H9 (cell line): Measurements from ENCODE around the gene PDGFB. TPM values are rescaled to one million over a fixed set of nuclear protein-coding genes. Genes with fewer than 3 reads are reported as not detected.

Source experiments
- DNase-seq: peaks from one replicate; pipeline ENCODE4 v3.0.0-alpha.2; 2017
- H2AFZ ChIP-seq: one replicate; pipeline ENCODE4 v1.6.1; 2013; ENCODE audit warnings: mild to moderate bottlenecking, low read length, control low read depth, moderate library complexity
- H2AK5ac ChIP-seq: 2 replicates; pipeline ENCODE4 v1.6.1; 2013; ENCODE audit warnings: low read length, control low read depth, mixed read lengths; ENCODE audit not compliant: insufficient read length
- H2BK120ac ChIP-seq: one replicate; pipeline ENCODE4 v1.6.1; 2013; ENCODE audit warnings: low read depth, mild to moderate bottlenecking, low read length, control low read depth, inconsistent platforms; ENCODE audit not compliant: poor library complexity, severe bottlenecking
- H2BK12ac ChIP-seq: 2 replicates; pipeline ENCODE4 v1.6.1; 2013; ENCODE audit warnings: low read length, control low read depth, mixed read lengths, low read depth; ENCODE audit not compliant: insufficient read length
- H2BK15ac ChIP-seq: 2 replicates; pipeline ENCODE4 v1.6.1; 2013; ENCODE audit warnings: low read depth, low read length, control low read depth
- H2BK20ac ChIP-seq: one replicate; pipeline ENCODE4 v1.6.1; 2013; ENCODE audit warnings: low read depth, mild to moderate bottlenecking, low read length, control low read depth, inconsistent platforms; ENCODE audit not compliant: poor library complexity, severe bottlenecking
- H2BK5ac ChIP-seq: 2 replicates; pipeline ENCODE4 v1.6.1; 2013; ENCODE audit warnings: low read length, control low read depth, mixed read lengths; ENCODE audit not compliant: insufficient read length
- H3K14ac ChIP-seq: 2 replicates; pipeline ENCODE4 v1.6.1; 2013; ENCODE audit warnings: low read length, control low read depth; ENCODE audit not compliant: insufficient read depth
- H3K18ac ChIP-seq: 2 replicates; pipeline ENCODE4 v1.6.1; 2013; ENCODE audit warnings: low read depth, mild to moderate bottlenecking, mixed read lengths, low read length, control low read depth; ENCODE audit not compliant: insufficient read length
- H3K23ac ChIP-seq: 2 replicates; pipeline ENCODE4 v1.6.1; 2013; ENCODE audit warnings: low read length, control low read depth, mixed read lengths, low read depth; ENCODE audit not compliant: insufficient read length
- H3K23me2 ChIP-seq: 2 replicates; pipeline ENCODE4 v1.6.1; 2013; ENCODE audit warnings: low read depth, mild to moderate bottlenecking, mixed read lengths, low read length, control low read depth; ENCODE audit not compliant: insufficient read length, poor library complexity, severe bottlenecking
- H3K27ac ChIP-seq: 2 replicates; pipeline ENCODE4 v1.5.1; 2013; ENCODE audit warnings: low read length, control low read depth, mixed read lengths, low read depth; ENCODE audit not compliant: insufficient read length
- H3K27me3 ChIP-seq: 2 replicates; pipeline ENCODE4 v1.6.1; 2013; ENCODE audit warnings: low read length, control low read depth, inconsistent platforms; ENCODE audit not compliant: insufficient read depth
- H3K4ac ChIP-seq: 2 replicates; pipeline ENCODE4 v1.6.1; 2013; ENCODE audit warnings: low read depth, mild to moderate bottlenecking, control low read depth, inconsistent platforms, low read length, moderate library complexity
- H3K4me1 ChIP-seq: 2 replicates; pipeline ENCODE4 v1.6.1; 2013; ENCODE audit warnings: low read length, control low read depth, inconsistent platforms; ENCODE audit not compliant: insufficient read depth
- H3K4me2 ChIP-seq: 2 replicates; pipeline ENCODE4 v1.6.1; 2013; ENCODE audit warnings: low read length, control low read depth, mixed read lengths; ENCODE audit not compliant: insufficient read length, insufficient read depth
- H3K56ac ChIP-seq: 2 replicates; pipeline ENCODE4 v1.6.1; 2013; ENCODE audit warnings: low read depth, mild to moderate bottlenecking, mixed read lengths, low read length, control low read depth; ENCODE audit not compliant: insufficient read length
- H3K79me1 ChIP-seq: 2 replicates; pipeline ENCODE4 v1.6.1; 2013; ENCODE audit warnings: low read depth, mild to moderate bottlenecking, moderate library complexity, low read length, control low read depth, inconsistent platforms; ENCODE audit not compliant: insufficient read depth, poor library complexity, severe bottlenecking
- H3K79me2 ChIP-seq: 2 replicates; pipeline ENCODE4 v1.6.1; 2013; ENCODE audit warnings: low read length, control low read depth, inconsistent platforms; ENCODE audit not compliant: insufficient read depth
- H3K9ac ChIP-seq: 2 replicates; pipeline ENCODE4 v1.6.1; 2013; ENCODE audit warnings: low read length, control low read depth, mixed read lengths; ENCODE audit not compliant: insufficient read length; ENCODE audit errors: extremely low read depth
- H3K9me3 ChIP-seq: one replicate; pipeline ENCODE4 v1.6.1; 2013; ENCODE audit warnings: low read depth, low read length, inconsistent platforms; ENCODE audit not compliant: control insufficient read depth
- H3T11ph ChIP-seq: one replicate; pipeline ENCODE4 v1.6.1; 2013; ENCODE audit warnings: mild to moderate bottlenecking, low read length, control low read depth, inconsistent platforms
- H4K20me1 ChIP-seq: one replicate; pipeline ENCODE4 v1.6.1; 2013; ENCODE audit not compliant: control insufficient read depth, insufficient read length, insufficient read depth
- H4K5ac ChIP-seq: 2 replicates; pipeline ENCODE4 v1.6.1; 2013; ENCODE audit warnings: low read depth, mild to moderate bottlenecking, mixed read lengths, low read length, control low read depth; ENCODE audit not compliant: insufficient read length
- H4K8ac ChIP-seq: replicated peaks from 2 replicates; pipeline ENCODE4 v1.6.1; 2013; ENCODE audit warnings: low read length, control low read depth, mixed read lengths, low read depth; ENCODE audit not compliant: insufficient read length
- H4K91ac ChIP-seq: 2 replicates; pipeline ENCODE4 v1.6.1; 2013; ENCODE audit warnings: low read depth, mild to moderate bottlenecking, moderate library complexity, mixed read lengths, low read length, control low read depth; ENCODE audit not compliant: insufficient read length
- H3K27ac Mint-ChIP-seq, 3 experiments: 2 replicates in 2 of 3; 3 replicates in 1 of 3; pipeline ENCODE4 v1.8.0; 2020 to 2021; ENCODE audit warnings: mixed read lengths in 3 of 3, mild to moderate bottlenecking in 1 of 3, moderate library complexity in 1 of 3
- H3K27me3 Mint-ChIP-seq: 2 replicates; pipeline ENCODE4 v1.8.0; 2021; ENCODE audit warnings: low read depth, mild to moderate bottlenecking, moderate library complexity, mixed read lengths
- H3K36me3 Mint-ChIP-seq, 3 experiments: 2 replicates in 2 of 3; 3 replicates in 1 of 3; pipeline ENCODE4 v1.8.0; 2020 to 2021; ENCODE audit warnings: low read depth in 3 of 3, mixed read lengths in 3 of 3; ENCODE audit not compliant: insufficient read depth in 1 of 3
- H3K4me1 Mint-ChIP-seq, 2 experiments: 2 replicates each; pipeline ENCODE4 v1.8.0; 2020; ENCODE audit warnings: mixed read lengths in 2 of 2
- H3K4me3 Mint-ChIP-seq, 2 experiments: 2 replicates in 1 of 2; 3 replicates in 1 of 2; pipeline ENCODE4 v1.8.0; 2020 to 2021; ENCODE audit warnings: mild to moderate bottlenecking in 2 of 2, mixed read lengths in 2 of 2, moderate library complexity in 1 of 2
- H3K9me3 Mint-ChIP-seq, 2 experiments: 2 replicates in 1 of 2; 3 replicates in 1 of 2; pipeline ENCODE4 v1.8.0; 2020; ENCODE audit warnings: mild to moderate bottlenecking in 2 of 2, mixed read lengths in 2 of 2, moderate library complexity in 1 of 2
- WGBS: extraction: QIAGEN DNeasy Blood & Tissue Kit; methylation state at CpG from one replicate; pipeline ENCODE4 v1.1.7; 2013; ENCODE audit warnings: missing lambda C conversion rate, low lambda C conversion rate, mixed read lengths; ENCODE audit not compliant: insufficient read length; ENCODE audit errors: extremely low coverage; 5-methylcytosine and 5-hydroxymethylcytosine counted together
- total RNA-seq: library from RNA; stranded (reverse); gene quantifications from 2 replicates; pipeline ENCODE4 v1.2.1, GENCODE V29; 2021
- TF ChIP-seq, protein P1 (sequence below): fragments of 200-600 bp; sonication (generic); conservative IDR thresholded peaks from 3 replicates; pipeline ENCODE4 v1.8.0; 2021; ENCODE audit warnings: antibody characterized with exemption, mild to moderate bottlenecking

Gene PDGFB
- total RNA-seq, 1 experiment from 2014 or later = 6.1 TPM

DNA sequence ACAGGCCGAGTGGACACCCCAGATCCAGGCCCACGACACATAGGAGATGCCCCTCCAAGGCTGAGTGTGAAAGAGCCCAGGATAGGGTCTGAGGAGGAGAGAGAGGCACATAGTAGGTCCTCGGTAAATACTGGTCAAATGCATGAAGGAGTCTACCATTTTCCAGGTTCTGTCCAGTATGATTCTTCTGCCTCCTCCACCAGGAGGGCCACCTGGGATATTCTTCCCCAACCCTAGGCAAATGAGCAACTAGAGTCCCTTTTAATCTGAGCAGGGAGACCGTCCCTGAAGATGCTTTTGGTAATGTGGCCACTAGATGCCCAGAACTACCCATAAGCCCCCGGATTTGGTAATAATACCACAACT, 6.7 kb downstream of the PDGFB start:
- peaks cover 0 to 3% (median 2%) of the 10 kb centered on the region in 3 experiments; a peak in 2 of 7 replicates for H3K36me3 Mint-ChIP-seq
- TF ChIP-seq, protein P1, sequence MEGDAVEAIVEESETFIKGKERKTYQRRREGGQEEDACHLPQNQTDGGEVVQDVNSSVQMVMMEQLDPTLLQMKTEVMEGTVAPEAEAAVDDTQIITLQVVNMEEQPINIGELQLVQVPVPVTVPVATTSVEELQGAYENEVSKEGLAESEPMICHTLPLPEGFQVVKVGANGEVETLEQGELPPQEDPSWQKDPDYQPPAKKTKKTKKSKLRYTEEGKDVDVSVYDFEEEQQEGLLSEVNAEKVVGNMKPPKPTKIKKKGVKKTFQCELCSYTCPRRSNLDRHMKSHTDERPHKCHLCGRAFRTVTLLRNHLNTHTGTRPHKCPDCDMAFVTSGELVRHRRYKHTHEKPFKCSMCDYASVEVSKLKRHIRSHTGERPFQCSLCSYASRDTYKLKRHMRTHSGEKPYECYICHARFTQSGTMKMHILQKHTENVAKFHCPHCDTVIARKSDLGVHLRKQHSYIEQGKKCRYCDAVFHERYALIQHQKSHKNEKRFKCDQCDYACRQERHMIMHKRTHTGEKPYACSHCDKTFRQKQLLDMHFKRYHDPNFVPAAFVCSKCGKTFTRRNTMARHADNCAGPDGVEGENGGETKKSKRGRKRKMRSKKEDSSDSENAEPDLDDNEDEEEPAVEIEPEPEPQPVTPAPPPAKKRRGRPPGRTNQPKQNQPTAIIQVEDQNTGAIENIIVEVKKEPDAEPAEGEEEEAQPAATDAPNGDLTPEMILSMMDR = no peak
- peaks cover 52 to 63% of the 10 kb centered on the region in 2 experiments for H3K4me1 Mint-ChIP-seq
- Histone ChIP-seq H2BK20ac (no peak overlapping the region), H3K56ac (no peak overlapping the region), H3K79me2 (no peaks in the 10 kb centered on the region), H3K18ac (no peak overlapping the region), H3K27ac (no peak overlapping the region), H2BK5ac (no peak overlapping the region), H3K14ac (no peak overlapping the region), H2AK5ac (no peak overlapping the region), H4K91ac (no peak overlapping the region), H2BK12ac (no peak overlapping the region), H3K27me3 (no peaks in the 10 kb centered on the region; the same call in 1 of the 2 replicates), H3T11ph (no peak overlapping the region), H2BK120ac (no peak overlapping the region), H3K4me2 (no peak overlapping the region), H3K79me1 (no peaks in the 10 kb centered on the region), H3K9ac (no peak overlapping the region), H3K23me2 (peaks cover 7% of the 10 kb centered on the region), H2AFZ (no peak overlapping the region), H3K9me3 (no peaks in the 10 kb centered on the region), H4K20me1 (peaks cover 4% of the 10 kb centered on the region), H4K8ac (no peak overlapping the region), H3K4ac (no peak overlapping the region), H3K4me1 (no peaks in the 10 kb centered on the region), H4K5ac (no peak overlapping the region), H3K23ac (no peak overlapping the region), H2BK15ac (no peak overlapping the region)
- H3K4me3 Mint-ChIP-seq = no peak overlapping the region
- WGBS = no CpG with 5 or more reads among the region's 5 CpGs
- H3K27me3 Mint-ChIP-seq = peaks cover 71% of the 10 kb centered on the region
- H3K9me3 Mint-ChIP-seq = peaks cover 4% of the 10 kb centered on the region in 2 experiments; a peak in 3 of 5 replicates
- 0 out of 7 replicates have a peak overlapping the region, but pooled peaks of 1 of the 3 experiments have one; percentile 11 for H3K27ac Mint-ChIP-seq
- DNase-seq = no peak
